HEK293 (cell line): Measurements from ENCODE around the gene TTC31.

ENCODE experiments used
- CTCF ChIA-PET: fragments of 350-600 bp; formaldehyde crosslinking; extraction: SDS; loops from one replicate; lab custom pipeline; 2021; ENCODE audit warnings: antibody characterized with exemption; lab: Yijun Ruan, JAX
- POLR2A ChIA-PET: fragments of 300-600 bp; formaldehyde crosslinking; extraction: SDS; loops from one replicate; lab custom pipeline; 2020; ENCODE audit warnings: antibody characterized with exemption, inconsistent platforms; lab: Yijun Ruan, JAX
- H3K27ac ChIP-seq: fragments of 200-500 bp; sonication (Bioruptor generic); 2 replicates; pipeline ENCODE4 v1.5.1; 2014; ENCODE audit warnings: low read depth, low read length, control low read depth, inconsistent platforms; ENCODE audit errors: extremely low read depth
- H3K36me3 ChIP-seq, 2 experiments: fragments of 200-500 bp in 1 of 2; sonication (Bioruptor generic) in 1 of 2; 1 replicate in 1 of 2; 2 replicates in 1 of 2; pipeline ENCODE4 v1.5.1; 2014 to 2017; ENCODE audit warnings: inconsistent platforms in 2 of 2, low read length in 2 of 2; ENCODE audit not compliant: control insufficient read depth in 2 of 2, insufficient read depth in 1 of 2
- H3K4me1 ChIP-seq: fragments of 200-500 bp; sonication (Bioruptor generic); 2 replicates; pipeline ENCODE4 v1.5.1; 2014; ENCODE audit warnings: mild to moderate bottlenecking, low read length, inconsistent platforms; ENCODE audit not compliant: control insufficient read depth, insufficient read depth
- H3K4me3 ChIP-seq: 2 replicates; pipeline ENCODE4 v1.5.1; 2011; ENCODE audit warnings: low read depth, mild to moderate bottlenecking, control low read depth, low read length, moderate library complexity
- H3K9me3 ChIP-seq: fragments of 200-500 bp; sonication (Bioruptor generic); 2 replicates; pipeline ENCODE4 v1.5.1; 2014; ENCODE audit warnings: low read depth, low read length, inconsistent platforms; ENCODE audit not compliant: control insufficient read depth, insufficient read depth
- GLIS1 ChIP-seq: fragments of 450-650 bp; formaldehyde crosslinking; IDR thresholded peaks from 2 replicates; pipeline ENCODE4 v1.5.1; 2016; ENCODE audit warnings: missing biosample characterization, missing genetic modification characterization
- HIC1 ChIP-seq: fragments of 450-650 bp; formaldehyde crosslinking; IDR thresholded peaks from 2 replicates; pipeline ENCODE4 v1.5.1; 2016; ENCODE audit warnings: missing biosample characterization, missing genetic modification characterization
- HOXC10 ChIP-seq: sonication (generic); formaldehyde crosslinking; IDR thresholded peaks from 2 replicates; pipeline ENCODE4 v1.8.1; 2023; ENCODE audit warnings: mild to moderate bottlenecking, missing genetic modification reagents
- PBX3 ChIP-seq: sonication (generic); formaldehyde crosslinking; IDR thresholded peaks from 2 replicates; pipeline ENCODE4 v1.8.1; 2022; ENCODE audit warnings: mild to moderate bottlenecking, moderate library complexity, missing genetic modification reagents
- PRDM4 ChIP-seq: fragments of 450-650 bp; formaldehyde crosslinking; IDR thresholded peaks from 2 replicates; pipeline ENCODE4 v1.5.1; 2017; ENCODE audit warnings: missing biosample characterization, missing genetic modification characterization
- RBAK ChIP-seq: fragments of 450-650 bp; formaldehyde crosslinking; IDR thresholded peaks from 2 replicates; pipeline ENCODE4 v1.5.1; 2016; ENCODE audit warnings: missing biosample characterization, missing genetic modification characterization
- SP7 ChIP-seq: fragments of 450-650 bp; formaldehyde crosslinking; IDR thresholded peaks from 2 replicates; pipeline ENCODE4 v1.5.1; 2016; ENCODE audit warnings: missing biosample characterization, missing genetic modification characterization
- TRIM28 ChIP-seq: IDR thresholded peaks from 2 replicates; pipeline ENCODE4 v1.6.1; 2011; ENCODE audit warnings: low read length, control low read depth, borderline replicate concordance
- ZBTB44 ChIP-seq: fragments of 450-650 bp; IDR thresholded peaks from 2 replicates; pipeline ENCODE4 v1.5.1; 2018; ENCODE audit warnings: missing biosample characterization, mild to moderate bottlenecking, missing genetic modification characterization
- ZBTB8A ChIP-seq: fragments of 450-650 bp; formaldehyde crosslinking; IDR thresholded peaks from 2 replicates; pipeline ENCODE4 v1.5.1; 2016; ENCODE audit warnings: missing biosample characterization, missing genetic modification characterization
- ZIC2 ChIP-seq: fragments of 450-650 bp; formaldehyde crosslinking; IDR thresholded peaks from 2 replicates; pipeline ENCODE4 v1.5.1; 2016; ENCODE audit warnings: missing biosample characterization, missing genetic modification characterization
- ZNF148 ChIP-seq: fragments of 450-650 bp; formaldehyde crosslinking; IDR thresholded peaks from 2 replicates; pipeline ENCODE4 v1.5.0; 2017; ENCODE audit warnings: missing biosample characterization, missing genetic modification characterization, borderline replicate concordance
- ZNF2 ChIP-seq: fragments of 450-650 bp; formaldehyde crosslinking; IDR thresholded peaks from 2 replicates; pipeline ENCODE4 v1.5.1; 2016; ENCODE audit warnings: missing biosample characterization, missing genetic modification characterization
- ZNF202 ChIP-seq: fragments of 450-650 bp; formaldehyde crosslinking; IDR thresholded peaks from 2 replicates; pipeline ENCODE4 v1.5.1; 2016; ENCODE audit warnings: missing biosample characterization, missing genetic modification characterization, borderline replicate concordance
- ZNF335 ChIP-seq: fragments of 450-650 bp; formaldehyde crosslinking; conservative IDR thresholded peaks from 2 replicates; pipeline ENCODE4 v1.5.1; 2016; ENCODE audit warnings: missing biosample characterization, missing genetic modification characterization
- ZNF341 ChIP-seq: fragments of 450-650 bp; formaldehyde crosslinking; IDR thresholded peaks from 2 replicates; pipeline ENCODE4; 2016; ENCODE audit warnings: low read depth, missing biosample characterization, missing genetic modification characterization
- ZNF354C ChIP-seq: fragments of 450-650 bp; formaldehyde crosslinking; IDR thresholded peaks from 2 replicates; pipeline ENCODE4 v1.5.1; 2016; ENCODE audit warnings: missing biosample characterization, missing genetic modification characterization, low read depth, borderline replicate concordance
- ZNF514 ChIP-seq: fragments of 450-650 bp; formaldehyde crosslinking; IDR thresholded peaks from 2 replicates; pipeline ENCODE4 v1.5.1; 2016; ENCODE audit warnings: missing biosample characterization, missing genetic modification characterization
- ZNF561 ChIP-seq: fragments of 450-650 bp; IDR thresholded peaks from 2 replicates; pipeline ENCODE4 v1.5.1; 2018; ENCODE audit warnings: missing biosample characterization, missing genetic modification characterization, borderline replicate concordance
- ZNF621 ChIP-seq: fragments of 450-650 bp; formaldehyde crosslinking; IDR thresholded peaks from 2 replicates; pipeline ENCODE4 v1.5.1; 2017; ENCODE audit warnings: missing biosample characterization, missing genetic modification characterization
- ZSCAN16 ChIP-seq: fragments of 450-650 bp; formaldehyde crosslinking; IDR thresholded peaks from 2 replicates; pipeline ENCODE4 v1.5.1; 2016; ENCODE audit warnings: missing biosample characterization, missing genetic modification characterization

Gene TTC31

GRCh38 chr2:74502720-74503505, 20.0 kb downstream of the TTC31 start (continued):
- TF ChIP-seq PBX3 (CRISPR knock-in tag): 0 out of 2 replicates have a peak, but pooled peaks have one; percentile 60
- peak; percentile 77 for TF ChIP-seq ZNF335 (tag by site-specific recombination)
- no peak for TF ChIP-seq RBAK (tag by site-specific recombination)
- peak; percentile 22; the same call in 1 of the 2 replicates for TF ChIP-seq HIC1 (tag by site-specific recombination)
- peak; percentile 33; the same call in 1 of the 2 replicates for TF ChIP-seq ZBTB8A
- no peak for TF ChIP-seq PRDM4
- TF ChIP-seq ZSCAN16 (tag by site-specific recombination): no peak
- peak; percentile 42; the same call in 1 of the 2 replicates for TF ChIP-seq GLIS1 (tag by site-specific recombination)
- TF ChIP-seq ZNF514 (tag by site-specific recombination): no peak
- TF ChIP-seq SP7 (tag by site-specific recombination): peak; percentile 16; the same call in 1 of the 2 replicates
- no peak for TF ChIP-seq ZNF2 (tag by site-specific recombination)

- Histone ChIP-seq H3K4me3 (peak overlapping the region; percentile 36), H3K27ac (no peak overlapping the region; the same call in 1 of the 2 replicates), H3K36me3 (peaks cover 4 to 20% of the 10 kb centered on the region in 2 experiments; a peak in 2 of 3 replicates), H3K4me1 (peaks cover 4% of the 10 kb centered on the region; the same call in 1 of the 2 replicates), H3K9me3 (no peaks in the 10 kb centered on the region)
- ChIA-PET CTCF (interaction anchor here (0.7 to 2.8 kb wide), 5 partner anchors 12 to 82 kb away, joined by 3 to 13 read pairs (median 3); partner anchors contain the start of genes CCDC142 and TTC31), POLR2A (interaction anchor here (1.2 to 3.1 kb wide), 5 partner anchors 23 to 85 kb away, joined by 3 to 16 read pairs (median 6); partner anchors contain the start of genes AUP1, DQX1, HTRA2 and WBP1)
- TF ChIP-seq ZNF354C (tag by site-specific recombination) (no peak), ZNF561 (tag by site-specific recombination) (no peak), ZNF202 (tag by site-specific recombination) (no peak), ZNF341 (tag by site-specific recombination) (no peak), TRIM28 (no peak), HOXC10 (CRISPR knock-in tag) (no peak), ZIC2 (tag by site-specific recombination) (no peak), ZNF621 (tag by site-specific recombination) (no peak), ZNF148 (tag by site-specific recombination) (no peak), ZBTB44 (no peak)
Observed at GRCh38 chr2:74503506-74504475, 20.9 kb downstream of the TTC31 start.
